ENCODE results near the gene MT1H. TPM values are rescaled to one million over a fixed set of nuclear protein-coding genes. Genes with fewer than 3 reads are reported as not detected.
"Not testable (repeated sequence)": the region's sequence is repeated elsewhere in the genome, so short reads cannot be mapped to it uniquely, and the experiment has no call there.

MT1H gene
- total and polyA plus RNA-seq, 2 of the 13 experiments (the other 11 are each of a cell fraction or from before 2014, with no cell fraction given): 0.60 TPM; not detected in 1

DNA sequence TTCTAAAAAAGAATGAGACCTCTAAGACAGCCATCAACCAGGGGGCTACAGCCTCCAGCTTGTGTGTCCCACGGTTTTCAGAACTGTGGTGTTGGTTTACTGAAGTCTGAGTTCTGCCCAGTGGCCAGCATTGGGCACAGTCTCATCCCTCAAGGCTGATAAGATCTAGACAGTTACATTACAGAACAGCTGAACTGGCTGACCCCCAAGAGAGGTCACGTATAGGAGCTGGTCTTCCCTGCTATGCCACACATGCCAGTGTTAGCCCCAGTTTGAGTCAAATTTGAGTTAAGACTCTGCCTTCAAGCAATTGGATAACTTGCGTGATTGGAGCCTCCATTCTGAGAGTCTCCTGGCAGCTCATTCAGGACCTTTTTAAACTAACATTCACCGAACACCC lies 45.5 kb downstream of the MT1H start:
- Histone ChIP-seq H2AFZ (ENCODE audit: low read length) (no peak overlapping the region), H3K4me3 (replicated peaks in 1 of 3; ENCODE audit: insufficient read depth in 1 of 3, low read depth in 2 of 3, low read length in 3 of 3) (no peak overlapping the region), H3K9ac (ENCODE audit: insufficient read depth, low read depth, low read length) (no peak overlapping the region), H4K20me1 (ENCODE audit: insufficient read depth, low read length) (no peaks in the 10 kb centered on the region), H3K9me3 (ENCODE audit: low read length) (no peaks in the 10 kb centered on the region), H3K36me3 (replicated peaks in 1 of 2; ENCODE audit: control insufficient read depth in 1 of 2, insufficient read depth in 2 of 2, low read length in 2 of 2) (no peaks in the 10 kb centered on the region), H3K27me3 (ENCODE audit: control insufficient read depth in 1 of 2, insufficient read depth in 2 of 2, low read length in 2 of 2) (peaks cover 0 to 4% of the 10 kb centered on the region in 2 experiments; a peak in 1 of 5 replicates), H3K4me1 (ENCODE audit: insufficient read depth, low read length) (peaks cover 1% of the 10 kb centered on the region), H3K79me2 (ENCODE audit: insufficient read depth, low read length) (no peaks in the 10 kb centered on the region), H3K27ac (ENCODE audit: extremely low read length, insufficient read depth, low read length) (no peak overlapping the region), H3K4me2 (ENCODE audit: low read depth, low read length) (no peak overlapping the region)
- FAIRE-seq: no peak
- ATAC-seq: no peak
- no peak for TF ChIP-seq ZNF431 (CRISPR knock-in tag; IDR thresholded peaks at IDR 0.05; ENCODE audit: borderline replicate concordance, low read depth)
- TF ChIP-seq, protein P1, sequence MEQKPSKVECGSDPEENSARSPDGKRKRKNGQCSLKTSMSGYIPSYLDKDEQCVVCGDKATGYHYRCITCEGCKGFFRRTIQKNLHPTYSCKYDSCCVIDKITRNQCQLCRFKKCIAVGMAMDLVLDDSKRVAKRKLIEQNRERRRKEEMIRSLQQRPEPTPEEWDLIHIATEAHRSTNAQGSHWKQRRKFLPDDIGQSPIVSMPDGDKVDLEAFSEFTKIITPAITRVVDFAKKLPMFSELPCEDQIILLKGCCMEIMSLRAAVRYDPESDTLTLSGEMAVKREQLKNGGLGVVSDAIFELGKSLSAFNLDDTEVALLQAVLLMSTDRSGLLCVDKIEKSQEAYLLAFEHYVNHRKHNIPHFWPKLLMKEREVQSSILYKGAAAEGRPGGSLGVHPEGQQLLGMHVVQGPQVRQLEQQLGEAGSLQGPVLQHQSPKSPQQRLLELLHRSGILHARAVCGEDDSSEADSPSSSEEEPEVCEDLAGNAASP (CRISPR knock-in tag; IDR thresholded peaks at IDR 0.05; ENCODE audit: borderline replicate concordance): no peak
- ChIA-PET POLR2A (no interaction called here), CTCF (ENCODE audit: low intra/inter-chr PET ratio, low total read pairs) (no interaction called here)
- no peak for DNase-seq (ENCODE audit: low spot score)
- in situ Hi-C loops (cut with HindIII; ENCODE audit: extremely low pct_ligation_motif_present, low pct_unique_long_range_greater_than_20kb) (no loop called here), intact Hi-C loops (cut with micrococcal nuclease; ENCODE audit: unreplicated experiment) (no loop called here)
- WGBS (ENCODE audit: low lambda C conversion rate): 20% methylated on average over 4 of the region's 4 CpGs
- BruUV-seq (replicated peaks): no TSS peak

- CTCF ChIA-PET (ENCODE audit: low intra/inter-chr PET ratio, low total read pairs): no interaction called here
These were observed 47.1 kb downstream of the MT1H start for GRCh38 chr16:56716761-56717160.

DNA sequence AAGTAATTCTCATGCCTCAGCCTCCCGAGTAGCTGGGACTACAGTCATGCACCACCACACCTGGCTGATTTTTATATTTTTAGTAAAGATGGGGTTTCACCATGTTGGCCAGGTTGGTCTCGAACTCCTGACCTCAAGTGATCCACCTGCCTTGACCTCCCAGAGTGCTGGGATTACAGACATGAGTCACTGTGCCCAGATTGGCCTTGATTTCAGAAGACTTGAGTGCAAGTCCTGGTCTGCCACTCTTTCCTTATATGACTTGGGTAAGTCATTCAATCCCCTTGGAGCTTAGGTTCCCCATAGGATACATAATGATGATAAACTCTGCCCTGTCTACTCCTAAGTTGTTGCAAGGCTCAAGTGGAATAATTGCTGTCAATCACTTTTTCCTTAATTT lies 47.9 kb downstream of the MT1H start:
- CTCF ChIA-PET (ENCODE audit: low intra/inter-chr PET ratio, low total read pairs); in situ Hi-C loops (cut with HindIII; ENCODE audit: extremely low pct_ligation_motif_present, low pct_unique_long_range_greater_than_20kb); ATAC-seq: not testable (repeated sequence)

More at GRCh38 chr16:56716761-56717160, 47.1 kb downstream of the MT1H start:
- Histone ChIP-seq H3K79me2 (ENCODE audit: insufficient read depth, low read length) (no peaks in the 10 kb centered on the region), H2AFZ (ENCODE audit: low read length) (no peak overlapping the region), H3K4me2 (ENCODE audit: low read depth, low read length) (no peak overlapping the region), H3K4me1 (ENCODE audit: insufficient read depth, low read length) (no peaks in the 10 kb centered on the region), H3K27me3 (ENCODE audit: control insufficient read depth in 1 of 2, insufficient read depth in 2 of 2, low read length in 2 of 2) (peaks cover 0 to 3% of the 10 kb centered on the region in 2 experiments; a peak in 1 of 5 replicates), H4K20me1 (ENCODE audit: insufficient read depth, low read length) (no peaks in the 10 kb centered on the region), H3K9me3 (ENCODE audit: low read length) (no peaks in the 10 kb centered on the region), H3K4me3 (replicated peaks in 1 of 3; ENCODE audit: insufficient read depth in 1 of 3, low read depth in 2 of 3, low read length in 3 of 3) (no peak overlapping the region), H3K36me3 (replicated peaks in 1 of 2; ENCODE audit: control insufficient read depth in 1 of 2, insufficient read depth in 2 of 2, low read length in 2 of 2) (no peaks in the 10 kb centered on the region), H3K27ac (ENCODE audit: extremely low read length, insufficient read depth, low read length) (no peak overlapping the region), H3K9ac (ENCODE audit: insufficient read depth, low read depth, low read length) (no peak overlapping the region)
- intact Hi-C loops (cut with micrococcal nuclease; ENCODE audit: unreplicated experiment): no loop called here
- FAIRE-seq (no peak), ATAC-seq (no peak), DNase-seq (ENCODE audit: low spot score) (no peak)
- no peak for TF ChIP-seq ZNF720 (CRISPR knock-in tag; IDR thresholded peaks at IDR 0.05)
- TF ChIP-seq PHF21A (CRISPR knock-in tag; IDR thresholded peaks at IDR 0.05): no peak
- no TSS peak for BruUV-seq (replicated peaks)
- WGBS (ENCODE audit: low lambda C conversion rate): 34% methylated on average over 3 of the region's 3 CpGs
- POLR2A ChIA-PET: no interaction called here
- in situ Hi-C loops (cut with HindIII; ENCODE audit: extremely low pct_ligation_motif_present, low pct_unique_long_range_greater_than_20kb): no loop called here

More for the DNA sequence above, 47.9 kb downstream of the MT1H start:
- BruUV-seq (replicated peaks); POLR2A ChIA-PET; H3K79me2 ChIP-seq (ENCODE audit: insufficient read depth, low read length); DNase-seq (ENCODE audit: low spot score); H2AFZ ChIP-seq (ENCODE audit: low read length); H3K27ac ChIP-seq (ENCODE audit: extremely low read length, insufficient read depth, low read length); H3K4me2 ChIP-seq (ENCODE audit: low read depth, low read length); FAIRE-seq; H3K36me3 ChIP-seq (replicated peaks in 1 of 2; ENCODE audit: control insufficient read depth in 1 of 2, insufficient read depth in 2 of 2, low read length in 2 of 2); H3K27me3 ChIP-seq (ENCODE audit: control insufficient read depth in 1 of 2, insufficient read depth in 2 of 2, low read length in 2 of 2); H3K4me1 ChIP-seq (ENCODE audit: insufficient read depth, low read length); H3K9me3 ChIP-seq (ENCODE audit: low read length); H3K4me3 ChIP-seq (replicated peaks in 1 of 3; ENCODE audit: insufficient read depth in 1 of 3, low read depth in 2 of 3, low read length in 3 of 3); H4K20me1 ChIP-seq (ENCODE audit: insufficient read depth, low read length); H3K9ac ChIP-seq (ENCODE audit: insufficient read depth, low read depth, low read length); intact Hi-C loops (cut with micrococcal nuclease; ENCODE audit: unreplicated experiment): not testable (repeated sequence)
- 15% methylated on average over 2 of the region's 2 CpGs for WGBS (ENCODE audit: low lambda C conversion rate)

Measured in HepG2 (cell line).